Right cardiac atrium (tissue), 5 donors: ENCODE results near the gene MKRN3. TPM values are rescaled to one million over a fixed set of nuclear protein-coding genes. Genes with fewer than 3 reads are reported as not detected.
"Not testable (repeated sequence)": the region's sequence is repeated elsewhere in the genome, so short reads cannot be mapped to it uniquely, and the experiment has no call there.

Experiments
- ATAC-seq, 2 donors: fragments of 200-7000 bp; cut with Tn5 transposase; one replicate each; pipeline versions ENCODE4 v1.8.0 to v1.9.1; 2020; ENCODE audit warnings: moderate library complexity in 2 of 2, mild to moderate bottlenecking in 1 of 2
- DNase-seq, 3 donors: peaks; one replicate each; pipeline ENCODE4 v3.0.0-alpha.2; 2020
- H3K27ac ChIP-seq: one replicate; pipeline ENCODE4 v1.5.1; 2013; ENCODE audit warnings: mild to moderate bottlenecking, low read length, control low read depth, moderate library complexity
- H3K27me3 ChIP-seq: one replicate; pipeline ENCODE4 v1.6.1; 2013; ENCODE audit not compliant: control insufficient read depth, insufficient read depth
- H3K4me1 ChIP-seq: one replicate; pipeline ENCODE4 v1.6.1; 2013; ENCODE audit warnings: low read length; ENCODE audit not compliant: control insufficient read depth, insufficient read depth
- H3K4me3 ChIP-seq: one replicate; pipeline ENCODE4 v1.5.1; 2013; ENCODE audit warnings: low read length, control low read depth
- H3K9me3 ChIP-seq: one replicate; pipeline ENCODE4 v1.6.1; 2013; ENCODE audit warnings: low read length; ENCODE audit not compliant: control insufficient read depth
- WGBS: extraction: QIAGEN DNeasy Blood & Tissue Kit; methylation state at CpG from one replicate; pipeline ENCODE4 v1.1.7; 2013; 5-methylcytosine and 5-hydroxymethylcytosine counted together
- intact Hi-C, 4 donors: fragments of 100-400 bp; cut with DNase I; formaldehyde crosslinking; loops; one replicate each; pipeline versions ENCODE4 v1.11.0 to v1.14.0; 2022 to 2023
- polyA plus RNA-seq: library from polyadenylated mRNA; stranded (reverse); fragments of 200-250 nt; gene quantifications from one replicate; pipeline ENCODE4 v1.2.3, GENCODE V29; 2013
- total RNA-seq, 4 donors: library from RNA; stranded (reverse); fragmentation: NEBNext Ultra II Directional; extraction: Animal tissue kit (Norgen Biotek cat#: 25700); gene quantifications; one replicate each; pipeline ENCODE4 v1.2.1, GENCODE V29; 2021
- donor health status: healthy with polysubstance abuse.
- donor health status: DM: no; HTN: yes; CAD: no.
- donor health status: DM: no; HTN: no; CAD: no.
- donor health status: DM: no; HTN: yes; CAD: no; lungs with severe emphysema.
- donor health status: DM: yes; HTN: yes; CAD: no.

Gene MKRN3
- total and polyA plus RNA-seq, 5 donors: 0.23 to 1.5 (median 0.78) TPM; not detected in 1

DNA sequence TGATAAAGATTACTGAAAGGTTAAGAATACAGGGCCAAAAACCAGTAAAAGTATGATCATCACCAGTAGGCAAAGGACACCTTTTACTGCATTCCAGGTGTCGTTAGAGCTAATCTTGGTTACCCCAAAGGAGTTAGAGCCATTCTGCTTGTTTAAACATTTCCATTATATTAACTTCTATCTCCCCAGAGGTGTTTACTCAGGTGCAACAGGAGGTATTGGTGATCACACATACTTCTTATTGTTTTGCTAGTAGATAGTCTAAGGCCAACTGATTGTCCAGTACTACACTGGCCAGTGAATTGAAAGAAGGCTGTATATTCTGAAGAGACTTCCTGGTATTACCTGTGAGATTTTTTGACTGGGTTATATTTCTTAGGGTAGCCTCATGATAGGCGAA lies 22.8 kb downstream of the MKRN3 start:
- Histone ChIP-seq H3K27me3 (no peaks in the 10 kb centered on the region), H3K9me3 (no peaks in the 10 kb centered on the region), H3K4me1 (no peaks in the 10 kb centered on the region), H3K27ac (no peak overlapping the region), H3K4me3 (no peak overlapping the region)
- ATAC-seq: no peak
- no peak for DNase-seq
- intact Hi-C loops: no loop called here
- 71% methylated on average over 2 of the region's 2 CpGs for WGBS

- Histone ChIP-seq H3K27me3 (no peaks in the 10 kb centered on the region), H3K9me3 (no peaks in the 10 kb centered on the region), H3K4me1 (no peaks in the 10 kb centered on the region), H3K4me3 (no peak overlapping the region), H3K27ac (no peak overlapping the region)
- no peak for DNase-seq
- 52% methylated on average over 3 of the region's 3 CpGs for WGBS
- intact Hi-C loops: no loop called here
- no peak for ATAC-seq
Measured at GRCh38 chr15:23589012-23589411, 23.5 kb downstream of the MKRN3 start.

- no peak overlapping the region for H3K4me3 ChIP-seq
- ATAC-seq (no peak), DNase-seq (no peak)
- H3K27me3 ChIP-seq: no peaks in the 10 kb centered on the region
- 73% methylated on average over 7 of the region's 7 CpGs for WGBS
- intact Hi-C loops: no loop called here
- H3K4me1 ChIP-seq: no peaks in the 10 kb centered on the region
- no peaks in the 10 kb centered on the region for H3K9me3 ChIP-seq
- H3K27ac ChIP-seq: no peak overlapping the region
Measured at GRCh38 chr15:23594252-23594770, 28.8 kb downstream of the MKRN3 start.

DNA sequence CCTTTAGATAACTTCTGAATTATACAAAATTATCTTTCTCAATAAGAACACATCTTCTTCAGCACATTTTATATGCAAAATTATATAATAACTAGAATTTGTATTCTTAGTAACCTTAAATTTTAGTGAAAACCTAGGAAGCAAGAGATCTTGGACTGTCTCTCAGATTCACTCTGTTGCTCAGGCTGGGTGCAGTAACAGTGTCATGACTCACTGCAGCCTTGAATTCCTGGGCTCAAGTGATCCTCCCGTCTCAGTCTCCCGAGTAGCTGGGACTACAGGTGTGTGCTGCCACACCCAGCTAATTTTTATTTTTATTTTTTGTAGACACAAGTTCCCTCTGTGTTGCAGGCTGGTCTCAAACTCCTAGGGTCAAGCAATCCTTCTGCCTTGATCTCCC lies 29.9 kb downstream of the MKRN3 start:
- H3K4me3 ChIP-seq: no peak overlapping the region
- 47% methylated on average over 2 of the region's 2 CpGs for WGBS
- H3K9me3 ChIP-seq: no peaks in the 10 kb centered on the region
- intact Hi-C loops: no loop called here
- H3K27me3 ChIP-seq: no peaks in the 10 kb centered on the region
- DNase-seq: no peak
- H3K4me1 ChIP-seq: no peaks in the 10 kb centered on the region
- no peak overlapping the region for H3K27ac ChIP-seq
- no peak for ATAC-seq

DNA sequence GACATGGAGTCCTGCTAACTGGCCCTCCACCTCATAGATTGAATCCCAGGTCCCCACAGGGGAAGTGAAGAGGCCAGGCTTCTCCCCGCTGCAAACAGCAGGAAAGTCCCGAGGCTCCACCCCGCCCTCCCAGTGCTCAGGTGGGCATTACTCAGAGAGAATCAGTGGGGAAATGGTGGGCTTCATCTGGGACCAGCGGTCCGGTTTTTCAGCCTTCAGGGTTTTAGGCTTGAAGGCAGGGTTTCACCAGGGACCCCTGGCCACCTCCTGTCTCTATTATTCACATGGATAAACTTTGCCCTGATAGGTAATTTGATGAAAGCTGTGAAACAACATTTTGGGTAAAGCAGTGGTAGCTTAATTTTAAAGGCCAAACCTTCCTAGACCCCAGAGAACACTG lies 31.3 kb downstream of the MKRN3 start:
- WGBS: 72% methylated on average over 5 of the region's 5 CpGs
- ATAC-seq (no peak), DNase-seq (no peak)
- intact Hi-C loops: no loop called here
- no peaks in the 10 kb centered on the region for H3K27me3 ChIP-seq
- no peak overlapping the region for H3K27ac ChIP-seq
- H3K9me3 ChIP-seq: no peaks in the 10 kb centered on the region
- H3K4me1 ChIP-seq: no peaks in the 10 kb centered on the region
- H3K4me3 ChIP-seq: no peak overlapping the region

- H3K9me3 ChIP-seq, ATAC-seq, H3K27ac ChIP-seq, H3K4me3 ChIP-seq, intact Hi-C loops, H3K4me1 ChIP-seq, DNase-seq, H3K27me3 ChIP-seq: not testable (repeated sequence)
- 85% methylated on average over 14 of the region's 14 CpGs for WGBS
Measured at GRCh38 chr15:23597278-23597677, 31.8 kb downstream of the MKRN3 start.

DNA sequence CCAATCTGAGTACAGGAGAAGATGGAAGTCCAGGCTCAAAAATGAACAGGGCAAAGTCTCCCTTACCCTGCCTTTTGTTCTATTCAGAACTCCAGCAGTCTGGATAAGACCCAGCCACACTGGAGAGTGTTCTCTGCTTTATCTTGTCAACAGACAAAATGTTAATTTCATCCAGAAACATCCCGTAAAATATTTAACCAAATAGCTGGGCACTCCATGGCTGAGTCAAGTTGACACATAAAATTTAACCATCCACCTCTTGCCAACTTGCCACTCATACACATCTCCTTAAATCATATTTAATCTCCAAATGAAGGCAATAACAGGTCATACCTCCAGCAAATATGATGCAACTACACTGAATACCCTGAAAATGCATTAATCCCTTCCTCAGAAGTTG lies 33.6 kb downstream of the MKRN3 start:
- Histone ChIP-seq H3K27me3 (no peaks in the 10 kb centered on the region), H3K9me3 (no peaks in the 10 kb centered on the region), H3K27ac (no peak overlapping the region), H3K4me1 (no peaks in the 10 kb centered on the region), H3K4me3 (no peak overlapping the region)
- intact Hi-C loops: no loop called here
- no peak for ATAC-seq
- 69% methylated on average over 1 of the region's 1 CpG for WGBS
- no peak for DNase-seq

GRCh38 chr15:23602124-23602523 lies 36.6 kb downstream of the MKRN3 start:
- WGBS: 94% methylated on average over 6 of the region's 6 CpGs
- Histone ChIP-seq H3K27ac (no peak overlapping the region), H3K4me1 (no peaks in the 10 kb centered on the region), H3K27me3 (no peaks in the 10 kb centered on the region), H3K9me3 (no peaks in the 10 kb centered on the region), H3K4me3 (no peak overlapping the region)
- DNase-seq: no peak
- no peak for ATAC-seq
- intact Hi-C loops: loop anchor here in 1 of 4 donors (10.0 kb wide), 1 partner anchor 63 kb away; no protein-coding TSS in a partner anchor

DNA sequence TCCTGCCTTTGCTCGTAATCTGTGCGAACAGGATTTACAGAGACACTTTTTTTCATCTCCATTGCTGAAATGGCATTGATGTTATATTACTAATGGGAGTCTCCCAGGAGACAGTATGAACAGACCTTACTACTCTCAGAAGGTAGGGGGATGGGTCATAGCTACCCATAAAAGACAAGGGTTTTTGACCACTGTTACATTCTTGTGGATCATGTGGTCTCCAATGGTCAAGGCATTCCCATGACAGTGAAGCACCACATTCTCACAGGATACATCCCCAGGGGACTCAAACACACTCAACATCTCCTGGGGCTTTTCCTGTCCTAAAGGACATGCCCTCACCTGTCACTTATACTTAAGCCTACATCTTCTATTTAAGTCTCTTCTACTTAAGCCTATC lies 40.8 kb downstream of the MKRN3 start:
- WGBS: 84% methylated on average over 2 of the region's 2 CpGs
- no peak for ATAC-seq
- DNase-seq: no peak
- no peak overlapping the region for H3K27ac ChIP-seq
- no peaks in the 10 kb centered on the region for H3K9me3 ChIP-seq
- no peaks in the 10 kb centered on the region for H3K27me3 ChIP-seq
- no peak overlapping the region for H3K4me3 ChIP-seq
- intact Hi-C loops: loop anchor here in 1 of 4 donors (10.0 kb wide), 1 partner anchor 59 kb away; no protein-coding TSS in a partner anchor
- no peaks in the 10 kb centered on the region for H3K4me1 ChIP-seq

GRCh38 chr15:23616536-23616935 lies 51.1 kb downstream of the MKRN3 start:
- H3K27ac ChIP-seq: no peak overlapping the region
- DNase-seq: no peak
- H3K27me3 ChIP-seq: no peaks in the 10 kb centered on the region
- no peaks in the 10 kb centered on the region for H3K9me3 ChIP-seq
- H3K4me3 ChIP-seq: no peak overlapping the region
- ATAC-seq: no peak
- intact Hi-C loops: no loop called here
- H3K4me1 ChIP-seq: no peaks in the 10 kb centered on the region
- 67% methylated on average over 10 of the region's 10 CpGs for WGBS
